HG03103 (cell line): ENCODE data around the gene GNE.
"Not testable (repeated sequence)": the region's sequence is repeated elsewhere in the genome, so short reads cannot be mapped to it uniquely, and the experiment has no call there.

Experiments used
- ATAC-seq: cut with Tn5 transposase; IDR thresholded peaks from one replicate; pipeline ENCODE4 v1.9.1; 2021; ENCODE audit warnings: low read depth; ENCODE audit not compliant: unreplicated experiment

The GNE gene

DNA sequence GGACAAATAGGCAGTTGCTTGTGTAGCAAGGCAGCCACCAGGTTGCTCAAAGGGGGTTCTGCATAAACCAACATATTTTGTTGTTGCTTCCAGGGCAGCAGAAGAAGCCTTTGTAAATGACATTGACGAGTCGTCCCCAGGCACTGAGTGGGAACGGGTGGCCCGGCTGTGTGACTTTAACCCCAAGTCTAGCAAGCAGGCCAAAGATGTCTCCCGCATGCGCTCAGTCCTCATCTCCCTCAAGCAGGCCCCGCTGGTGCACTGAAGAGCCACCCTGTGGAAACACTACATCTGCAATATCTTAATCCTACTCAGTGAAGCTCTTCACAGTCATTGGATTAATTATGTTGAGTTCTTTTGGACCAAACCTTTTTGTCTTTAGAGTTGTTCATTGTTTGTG lies 46.7 kb downstream of the GNE start:
- no peak for ATAC-seq

DNA sequence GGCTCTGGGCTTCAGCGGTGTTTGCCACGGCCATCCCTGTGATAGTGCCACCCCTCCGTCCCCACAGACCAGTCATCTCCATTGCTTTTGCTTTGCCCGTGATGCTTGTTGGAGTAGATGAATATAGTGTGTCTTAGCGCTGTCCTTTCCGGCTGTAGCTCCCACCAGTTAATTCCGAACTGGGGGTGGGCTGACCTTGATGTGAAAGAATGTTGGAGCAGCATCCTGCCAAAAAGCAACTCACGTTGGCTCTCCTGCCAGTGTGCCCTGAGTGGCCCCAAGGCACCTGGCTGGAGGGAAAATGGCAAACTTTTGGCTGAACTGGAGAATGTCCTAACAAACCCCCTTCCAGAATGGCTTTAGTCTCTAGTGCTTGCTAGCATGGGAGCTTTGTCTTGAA lies 47.5 kb downstream of the GNE start:
- no peak for ATAC-seq

DNA sequence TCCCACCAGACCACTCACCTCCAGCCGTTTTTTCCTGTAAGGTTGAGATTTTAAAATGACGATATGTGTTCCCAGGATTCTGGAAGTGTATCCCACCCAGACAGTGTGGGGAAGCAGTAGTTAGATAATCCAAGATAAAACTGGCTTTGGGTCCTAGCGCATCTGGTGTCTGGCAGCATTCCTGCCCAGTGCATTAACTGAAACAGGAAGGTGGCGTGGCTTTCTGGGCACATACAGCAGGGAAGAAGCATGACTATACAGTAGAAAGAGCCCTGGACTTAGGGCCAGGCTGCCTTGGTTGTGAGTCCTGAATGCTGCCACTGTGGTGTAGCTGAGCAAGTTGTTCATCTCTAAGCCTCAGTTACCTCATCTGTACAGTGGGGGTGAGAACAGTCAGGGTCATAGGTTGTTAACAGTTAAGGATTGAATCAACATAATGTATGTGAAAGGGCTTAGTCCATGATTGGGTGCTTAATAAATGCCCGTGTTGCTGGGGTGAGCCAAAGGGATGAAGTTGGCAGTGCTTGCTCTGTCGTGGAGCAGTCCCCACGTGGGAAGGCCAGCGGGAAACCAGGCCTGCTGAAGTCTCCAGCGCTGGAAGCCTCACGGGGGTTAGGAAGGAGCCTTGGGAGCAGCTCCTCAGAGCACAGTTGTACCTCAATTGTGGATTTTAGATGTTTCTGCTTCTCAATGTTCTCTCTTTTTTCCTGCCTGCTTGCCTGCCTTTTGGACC lies 49.6 kb downstream of the GNE start:
- ATAC-seq: no peak

DNA sequence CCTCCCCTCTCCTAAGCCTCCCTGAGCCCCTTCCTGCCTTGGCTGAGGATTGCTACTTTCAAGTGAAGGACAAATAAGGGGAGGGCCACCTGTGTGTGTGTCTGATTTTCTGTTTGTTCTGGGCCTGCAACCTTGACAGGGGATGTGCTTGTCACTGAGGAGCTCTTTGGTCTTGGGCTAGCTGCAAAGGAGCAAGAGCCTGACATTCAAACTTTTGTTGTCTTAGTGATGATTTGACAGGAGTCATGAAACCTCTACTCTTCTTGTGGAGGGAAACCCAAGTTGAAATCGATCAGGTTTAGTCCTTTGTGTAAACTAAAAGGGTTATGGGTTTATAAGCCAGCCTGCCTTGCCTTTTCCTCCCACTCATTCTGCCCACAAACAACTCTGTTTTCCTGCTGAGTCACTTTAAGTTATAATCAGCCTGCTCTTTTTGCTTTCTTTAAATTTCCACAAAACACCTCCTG lies 50.7 kb downstream of the GNE start:
- no peak for ATAC-seq

DNA sequence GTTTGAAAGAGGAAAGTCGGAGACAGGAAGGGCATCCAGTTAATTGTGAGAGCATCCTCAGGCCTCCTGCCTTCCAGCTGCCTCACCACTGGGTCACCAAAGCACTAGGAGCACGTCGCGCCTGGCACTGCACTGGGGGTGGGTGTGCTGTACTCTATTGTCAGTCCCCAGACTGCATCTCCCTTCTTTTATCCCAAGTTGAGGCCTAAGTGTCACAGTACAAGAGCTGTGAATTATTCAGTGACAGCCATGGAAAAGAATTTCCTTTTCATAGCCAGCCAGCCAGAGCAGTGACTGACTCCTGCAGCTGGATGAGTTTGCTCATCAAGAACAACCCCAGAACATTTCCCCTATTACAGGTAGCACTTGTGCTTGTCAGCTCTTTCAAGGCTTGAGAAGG lies 51.2 kb downstream of the GNE start:
- ATAC-seq: no peak

DNA sequence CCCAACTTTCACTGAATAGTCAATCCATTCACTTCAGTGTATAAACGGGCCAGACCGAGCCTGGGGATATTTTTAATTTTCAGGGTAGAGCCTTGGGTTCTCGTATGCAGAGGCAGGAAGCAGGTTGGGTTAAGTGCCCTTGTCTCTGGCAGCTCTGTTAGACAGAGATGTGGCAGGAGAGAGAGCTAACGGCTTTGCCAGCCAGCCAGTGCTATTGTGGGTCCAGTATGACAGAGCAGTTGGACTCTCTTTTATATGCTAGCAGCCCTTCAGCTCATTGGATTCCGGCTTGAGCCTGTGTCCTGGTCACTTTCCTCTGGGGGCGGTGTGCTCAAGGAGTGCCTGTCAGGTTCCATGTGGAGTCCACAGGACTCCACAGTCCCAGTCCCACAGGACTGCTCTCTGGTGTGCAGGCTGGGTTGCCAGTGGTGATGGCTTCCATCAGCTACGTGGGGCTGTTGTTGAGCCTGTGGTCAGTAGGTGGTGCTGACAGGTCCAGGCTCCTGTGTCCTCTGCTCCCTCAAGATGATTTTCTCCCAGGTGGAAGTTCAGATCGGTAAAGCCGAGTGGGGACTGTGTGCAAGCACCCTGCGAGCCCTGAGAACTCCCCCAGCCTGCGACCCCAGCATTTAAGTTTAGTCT lies 53.2 kb downstream of the GNE start:
- no peak for ATAC-seq

DNA sequence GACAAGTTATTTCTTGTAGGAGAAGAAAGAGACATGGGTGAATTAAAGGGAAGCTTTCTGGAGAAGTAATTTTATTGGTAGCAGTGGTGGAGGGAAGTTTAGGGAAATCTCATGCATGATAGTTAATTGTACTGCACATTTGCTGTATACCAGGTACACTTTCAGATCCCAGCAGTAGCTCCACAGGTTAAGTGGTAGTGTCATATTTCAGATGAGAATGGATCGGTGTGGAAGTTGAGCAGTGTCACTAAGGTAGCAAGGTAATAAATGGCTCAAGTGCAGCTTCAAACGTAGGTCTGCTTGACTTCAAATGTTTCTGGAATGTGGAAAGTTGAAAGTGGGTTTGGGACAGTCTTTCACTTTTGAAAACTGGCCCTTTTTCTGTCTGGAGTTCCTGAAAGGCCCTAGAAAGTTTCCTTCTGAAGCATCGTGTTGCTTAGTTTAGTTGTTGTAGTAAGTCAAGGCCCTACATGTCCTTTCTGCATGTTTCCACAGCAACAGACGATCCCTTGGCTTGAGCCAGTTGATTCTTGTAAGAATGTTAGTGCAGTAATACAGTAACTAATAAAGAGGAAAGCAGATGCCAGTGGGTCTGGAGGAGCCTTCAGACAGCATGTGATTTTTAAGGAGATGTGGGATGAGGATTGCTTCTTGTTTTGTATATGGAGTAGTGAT lies 63.8 kb downstream of the GNE start:
- ATAC-seq: no peak

DNA sequence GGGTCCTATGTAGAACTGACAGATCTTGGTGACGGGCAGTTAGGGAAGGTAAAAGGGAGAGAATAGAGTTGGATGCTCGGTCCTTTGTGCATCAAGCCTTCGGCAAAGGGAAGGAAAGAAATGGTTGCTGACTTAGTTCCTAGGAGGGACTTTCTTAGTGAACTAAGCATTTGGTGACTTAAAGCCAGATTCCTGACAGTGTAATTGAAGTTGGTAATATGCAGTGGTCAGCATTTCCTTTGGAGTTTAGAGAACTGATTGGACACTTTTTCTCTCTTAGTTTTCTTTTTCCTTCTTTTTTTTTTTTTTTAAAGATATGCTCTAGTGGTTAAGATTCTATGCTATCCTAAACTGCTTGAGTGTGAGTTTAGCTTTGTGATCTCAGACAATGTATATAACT lies 65.2 kb downstream of the GNE start:
- no peak for ATAC-seq

DNA sequence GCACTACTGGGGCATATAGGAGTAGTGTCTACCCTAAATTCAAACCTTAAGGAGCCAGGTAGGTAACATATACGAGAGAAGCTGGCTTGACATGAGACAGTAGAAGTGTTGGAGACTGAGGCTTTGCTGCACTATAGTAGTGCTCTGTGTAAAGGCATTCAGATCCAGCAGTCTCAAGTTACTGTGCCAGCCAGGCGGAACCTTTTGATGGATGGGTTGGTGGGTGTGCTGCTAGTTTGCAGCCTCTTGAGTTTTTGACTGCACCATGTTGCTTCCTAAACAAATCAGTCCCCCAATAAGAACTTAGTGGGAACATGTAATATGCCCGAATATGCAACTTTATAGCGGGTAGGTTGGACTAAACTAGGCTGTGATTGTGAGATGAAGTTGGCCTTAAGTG lies 66.1 kb downstream of the GNE start:
- ATAC-seq: no peak

DNA sequence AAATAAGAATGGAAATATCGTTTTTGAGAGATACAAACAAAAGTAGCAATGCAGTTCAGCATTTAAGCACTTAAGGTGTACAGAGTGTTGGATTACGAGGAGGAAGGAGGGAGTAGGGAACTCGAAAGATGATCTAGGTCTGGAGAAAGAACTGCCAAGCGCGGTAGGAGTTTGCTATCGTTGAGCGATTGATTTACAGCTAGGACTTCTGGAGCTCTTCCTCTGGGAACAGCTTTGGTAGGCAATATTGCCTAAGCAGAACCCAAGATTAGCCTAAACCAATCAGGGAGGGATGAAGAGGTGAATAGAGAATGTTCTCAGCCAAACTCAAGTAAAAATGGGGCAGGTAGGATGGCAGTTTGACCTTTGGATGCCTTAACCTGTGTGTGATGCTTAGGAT lies 66.6 kb downstream of the GNE start:
- no peak for ATAC-seq

DNA sequence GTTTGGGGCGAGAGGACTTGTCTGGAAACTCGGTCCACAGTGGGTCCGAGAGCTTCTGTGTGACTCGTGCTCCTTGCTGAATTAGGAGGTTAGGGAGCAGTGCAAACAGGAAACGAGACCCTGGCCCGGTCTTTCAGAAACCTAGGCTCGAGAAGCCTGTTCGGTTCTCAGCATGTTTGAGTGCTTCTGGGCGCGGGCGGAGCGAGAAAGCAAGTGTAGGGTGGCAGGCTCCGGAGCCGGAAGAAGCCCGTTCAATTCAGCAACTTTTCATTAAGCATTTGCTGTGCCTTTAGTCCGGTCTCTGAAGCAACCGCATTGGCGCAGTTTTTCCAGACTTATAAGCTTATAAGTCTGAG lies 67.0 kb downstream of the GNE start:
- ATAC-seq: peak; percentile 2

DNA sequence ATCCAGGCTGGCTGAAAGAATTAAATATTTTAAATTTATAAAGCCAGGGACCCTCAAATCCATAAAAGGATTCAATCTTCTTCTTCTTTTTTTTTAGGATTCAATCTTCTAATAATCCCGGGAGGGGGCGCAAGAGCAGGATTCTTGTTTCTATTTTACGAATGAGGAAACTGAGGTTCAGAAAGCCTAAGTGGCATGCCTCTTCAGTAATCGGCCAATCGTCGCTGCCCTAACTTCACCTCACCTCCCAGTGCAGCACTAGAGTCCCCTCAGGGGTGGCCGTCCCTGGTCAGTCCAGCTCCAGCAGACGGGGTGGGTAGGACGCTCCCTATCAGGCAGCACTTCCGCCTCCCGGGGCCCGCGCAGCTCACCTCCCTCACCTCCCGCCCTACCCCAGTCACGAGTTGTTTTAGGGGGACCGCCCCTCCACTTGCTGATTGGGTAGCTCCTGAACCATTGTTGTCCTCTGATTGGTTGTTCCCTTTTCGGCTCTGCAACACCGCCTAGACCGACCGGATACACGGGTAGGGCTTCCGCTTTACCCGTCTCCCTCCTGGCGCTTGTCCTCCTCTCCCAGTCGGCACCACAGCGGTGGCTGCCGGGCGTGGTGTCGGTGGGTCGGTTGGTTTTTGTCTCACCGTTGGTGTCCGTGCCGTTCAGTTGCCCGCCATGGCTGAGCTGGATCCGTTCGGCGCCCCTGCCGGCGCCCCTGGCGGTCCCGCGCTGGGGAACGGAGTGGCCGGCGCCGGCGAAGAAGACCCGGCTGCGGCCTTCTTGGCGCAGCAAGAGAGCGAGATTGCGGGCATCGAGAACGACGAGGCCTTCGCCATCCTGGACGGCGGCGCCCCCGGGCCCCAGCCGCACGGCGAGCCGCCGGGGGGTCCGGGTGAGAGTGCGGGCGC lies 67.6 kb downstream of the GNE start, which contains the start of gene CLTA:
Gene CLTA, plus strand, starts transcription at position 534 of the 902 bp plus-strand sequence. Its CDS starts 136 bp downstream, at position 670.
- ATAC-seq: peak; percentile 91

DNA sequence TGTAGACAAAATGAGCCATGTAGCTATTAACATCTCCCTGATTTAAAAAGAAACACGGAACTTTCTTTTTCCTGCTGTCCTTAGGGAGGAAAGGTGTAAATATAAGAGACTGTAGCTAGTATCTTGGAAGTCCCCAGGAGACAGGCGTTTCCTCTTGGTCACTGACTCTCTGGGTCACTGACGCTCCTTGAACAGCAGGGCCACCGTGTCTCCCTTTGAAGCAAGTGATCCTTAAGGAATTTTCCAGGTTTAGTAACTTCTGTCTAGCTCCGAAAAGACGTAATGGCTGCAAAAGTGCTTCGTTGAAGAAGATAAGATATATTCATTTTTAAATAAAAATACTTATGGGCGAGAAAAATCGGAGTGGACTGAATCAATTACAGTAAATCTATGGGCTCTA lies 68.3 kb downstream of the GNE start:
- ATAC-seq: no peak

DNA sequence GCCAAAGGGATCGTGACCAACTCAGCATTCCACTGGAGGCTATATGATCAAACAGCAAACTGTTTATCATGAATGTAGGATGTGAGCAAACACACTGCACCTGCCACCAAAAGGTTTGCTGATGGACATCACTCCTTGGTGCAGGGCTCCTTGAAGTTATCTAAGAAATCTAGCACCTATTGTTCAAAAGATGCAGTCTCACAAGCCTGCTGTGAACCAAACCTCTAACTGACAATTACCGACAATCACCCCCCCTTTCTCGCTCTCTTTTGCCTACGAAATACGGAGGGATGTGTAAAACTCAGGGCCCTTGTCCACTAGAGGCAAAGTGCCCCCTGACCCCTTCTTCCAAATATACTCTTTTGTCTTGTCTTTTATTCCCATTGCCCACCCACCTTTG lies 70.0 kb downstream of the GNE start:
- no peak for ATAC-seq

DNA sequence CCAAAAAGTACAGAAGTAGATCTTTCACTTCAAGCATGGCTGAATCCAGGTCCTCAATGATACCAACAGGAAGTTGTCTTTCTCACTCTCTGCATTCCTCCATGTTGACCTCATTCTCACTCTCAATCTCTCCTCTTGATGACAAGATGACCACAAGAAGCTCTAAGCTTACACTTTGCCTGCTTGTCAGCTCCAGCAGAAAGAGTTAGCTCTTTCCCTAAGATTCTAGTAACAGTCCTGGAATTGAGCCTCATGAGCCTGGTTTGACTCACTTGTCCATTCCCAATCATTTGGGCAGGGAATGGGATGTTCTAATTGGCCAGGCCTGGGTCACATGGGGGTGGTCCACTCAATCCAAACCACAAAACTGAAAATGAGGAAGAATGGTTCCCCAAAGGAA lies 70.8 kb downstream of the GNE start:
- no peak for ATAC-seq

DNA sequence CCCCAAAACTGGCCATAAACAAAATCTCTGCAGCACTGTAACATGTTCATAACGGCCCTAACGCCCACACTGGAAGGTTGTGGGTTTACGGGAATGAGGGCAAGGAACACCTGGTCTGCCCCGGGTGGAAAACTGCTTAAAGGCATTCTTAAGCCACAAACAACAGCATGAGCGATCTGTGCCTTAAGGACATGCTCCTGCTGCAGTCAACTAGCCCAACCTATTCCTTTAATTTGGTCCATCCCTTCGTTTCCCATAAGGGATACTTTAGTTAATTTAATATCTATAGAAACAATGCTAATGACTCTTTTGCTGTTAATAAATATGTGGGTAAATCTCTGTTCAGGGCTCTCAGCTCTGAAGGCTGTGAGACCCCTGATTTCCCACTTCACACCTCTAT lies 78.0 kb downstream of the GNE start:
- ATAC-seq: not testable (repeated sequence)

DNA sequence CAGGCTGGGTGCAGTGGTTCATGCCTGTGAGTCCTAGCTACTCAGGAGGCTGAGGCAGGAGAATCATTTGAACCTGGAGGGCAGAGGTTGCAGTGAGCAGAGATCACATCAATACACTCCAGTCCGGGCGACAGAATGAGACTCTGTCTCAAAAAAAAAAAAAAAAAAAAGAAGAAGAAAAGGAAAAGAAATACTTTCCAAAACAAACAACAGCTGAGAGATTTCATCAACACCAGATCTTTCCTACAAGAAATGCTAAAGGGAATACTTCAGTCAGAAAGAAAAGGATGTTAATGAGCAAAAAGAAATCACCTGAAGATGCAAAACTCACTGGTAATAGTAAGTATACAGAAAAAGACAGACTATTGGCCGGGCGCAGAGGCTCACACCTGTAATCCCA lies 80.7 kb downstream of the GNE start:
- ATAC-seq: no peak

DNA sequence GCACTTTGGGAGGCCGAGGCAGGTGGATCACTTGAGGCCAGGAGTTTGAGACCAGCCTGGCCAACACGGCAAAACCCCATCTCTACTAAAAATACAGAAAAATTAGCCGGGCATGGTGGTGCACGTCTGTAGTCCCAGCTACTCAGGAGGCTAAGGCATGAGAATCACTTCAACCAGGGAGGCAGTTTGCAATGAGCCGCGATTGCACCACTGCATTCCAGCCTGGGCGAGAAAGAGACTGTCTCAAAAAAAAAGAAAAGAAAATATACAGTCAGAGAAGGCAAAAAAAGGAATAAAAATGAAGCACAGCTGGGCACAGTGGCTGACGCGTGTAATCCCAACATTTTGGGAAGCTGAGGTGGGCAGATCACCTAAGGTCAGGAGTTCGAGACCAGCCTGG lies 81.8 kb downstream of the GNE start:
- ATAC-seq: not testable (repeated sequence)

DNA sequence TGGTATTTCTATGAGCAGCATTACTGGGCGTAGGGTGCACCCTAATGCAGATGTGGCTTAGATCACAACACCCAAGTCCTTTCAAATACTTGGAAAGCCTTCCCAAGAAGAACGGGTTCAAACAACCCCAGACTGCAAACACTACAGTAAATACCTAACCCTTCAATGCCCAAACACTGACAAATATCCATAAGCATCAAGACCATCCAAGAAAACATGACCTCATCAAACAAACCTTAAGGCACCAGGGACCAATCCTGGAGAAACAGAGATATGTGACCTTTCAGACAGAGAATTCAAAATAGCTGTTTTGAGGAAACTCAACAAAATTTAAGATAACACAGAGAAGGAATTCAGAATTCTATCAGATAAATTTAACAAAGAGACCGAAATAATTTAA lies 83.0 kb downstream of the GNE start:
- ATAC-seq: not testable (repeated sequence)

DNA sequence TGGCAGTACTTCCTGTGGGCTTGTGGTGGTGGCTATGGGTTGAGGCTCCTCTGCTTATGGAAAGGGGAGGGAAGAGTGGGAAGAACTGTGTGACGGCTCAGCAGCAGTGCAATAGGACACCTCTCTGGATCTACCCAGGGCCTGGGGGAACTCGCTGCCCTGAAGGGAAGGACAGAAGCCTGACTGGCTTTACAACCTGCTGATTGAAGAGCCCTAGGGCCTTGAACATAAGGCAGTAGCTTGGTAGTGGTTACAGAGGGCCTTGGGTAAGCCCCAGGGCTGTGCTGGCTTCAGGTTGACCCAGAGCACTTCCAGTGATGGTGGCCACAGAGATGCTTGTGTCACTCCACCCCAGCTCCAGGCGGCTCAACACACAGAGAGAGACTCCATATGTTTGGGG lies 83.5 kb downstream of the GNE start:
- no peak for ATAC-seq

DNA sequence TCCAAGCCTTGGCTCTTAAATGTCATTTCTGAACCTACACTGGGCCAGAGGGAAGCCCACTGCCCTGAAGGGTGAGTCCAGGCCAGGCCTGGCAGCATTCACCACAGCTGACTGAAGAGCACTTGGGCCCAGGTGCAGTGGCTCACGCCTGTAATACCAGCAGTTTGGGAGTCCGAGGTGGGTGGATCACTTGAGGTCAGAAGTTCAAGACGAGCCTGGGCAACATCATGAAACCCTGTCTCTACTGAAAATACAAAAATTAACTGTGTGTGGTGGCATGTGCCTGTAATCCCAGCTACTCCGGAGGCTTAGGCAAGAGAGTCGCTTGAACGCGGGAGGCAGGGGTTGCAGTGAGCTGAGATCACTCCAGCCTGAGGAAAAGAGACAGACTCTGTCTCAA lies 84.0 kb downstream of the GNE start:
- no peak for ATAC-seq
